ENCODE measurements around the gene BBS10. TPM values are rescaled to one million over a fixed set of nuclear protein-coding genes. Genes with fewer than 3 reads are reported as not detected.
A peak's percentile ranks its signal among the peaks of the same experiment; 100 is the strongest.

Gene BBS10
- total RNA-seq, 1 experiment from 2014 or later, result 7.5 TPM

- ATAC-seq, result peak; percentile 50
- peaks cover 3% of the 10 kb centered on the region; the same call in 1 of the 2 replicates for H3K4me1 ChIP-seq (ENCODE audit: insufficient read depth, low read length)
- no peaks in the 10 kb centered on the region for H4K20me1 ChIP-seq (ENCODE audit: low read length)
- intact Hi-C loops (cut with micrococcal nuclease), result no loop called here
- peak; percentile 26 for DNase-seq
- ChIA-PET CTCF (no interaction called here), POLR2A (ENCODE audit: unreplicated experiment) (interaction anchor here (0.7 kb wide), 1 partner anchor 179 kb away, joined by 3 read pairs; no protein-coding TSS in a partner anchor)
- no peak for TF ChIP-seq EZH2 (IDR thresholded peaks at IDR 0.05; ENCODE audit: low read length, unreplicated experiment)
- TF ChIP-seq, protein P1, sequence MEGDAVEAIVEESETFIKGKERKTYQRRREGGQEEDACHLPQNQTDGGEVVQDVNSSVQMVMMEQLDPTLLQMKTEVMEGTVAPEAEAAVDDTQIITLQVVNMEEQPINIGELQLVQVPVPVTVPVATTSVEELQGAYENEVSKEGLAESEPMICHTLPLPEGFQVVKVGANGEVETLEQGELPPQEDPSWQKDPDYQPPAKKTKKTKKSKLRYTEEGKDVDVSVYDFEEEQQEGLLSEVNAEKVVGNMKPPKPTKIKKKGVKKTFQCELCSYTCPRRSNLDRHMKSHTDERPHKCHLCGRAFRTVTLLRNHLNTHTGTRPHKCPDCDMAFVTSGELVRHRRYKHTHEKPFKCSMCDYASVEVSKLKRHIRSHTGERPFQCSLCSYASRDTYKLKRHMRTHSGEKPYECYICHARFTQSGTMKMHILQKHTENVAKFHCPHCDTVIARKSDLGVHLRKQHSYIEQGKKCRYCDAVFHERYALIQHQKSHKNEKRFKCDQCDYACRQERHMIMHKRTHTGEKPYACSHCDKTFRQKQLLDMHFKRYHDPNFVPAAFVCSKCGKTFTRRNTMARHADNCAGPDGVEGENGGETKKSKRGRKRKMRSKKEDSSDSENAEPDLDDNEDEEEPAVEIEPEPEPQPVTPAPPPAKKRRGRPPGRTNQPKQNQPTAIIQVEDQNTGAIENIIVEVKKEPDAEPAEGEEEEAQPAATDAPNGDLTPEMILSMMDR (conservative IDR thresholded peaks at IDR 0.05; ENCODE audit: low read depth, low read length), result no peak
- no peak for TF ChIP-seq EZH2phosphoT487 (IDR thresholded peaks at IDR 0.05; ENCODE audit: borderline replicate concordance, low read length)
- H3K27ac ChIP-seq (ENCODE audit: low read length), result no peak overlapping the region
- H3F3A ChIP-seq (ENCODE audit: low read length, unreplicated experiment), result no peaks in the 10 kb centered on the region
- no TSS peak for BruUV-seq (replicated peaks)
- H3K4me2 ChIP-seq (ENCODE audit: low read length), result no peak overlapping the region
- no peak overlapping the region for H2AFZ ChIP-seq (ENCODE audit: low read length)
- no peaks in the 10 kb centered on the region for H3K36me3 ChIP-seq (ENCODE audit: low read depth, low read length)
- H3K79me2 ChIP-seq (ENCODE audit: low read length), result no peaks in the 10 kb centered on the region
- no peak overlapping the region for H3K9ac ChIP-seq (ENCODE audit: low read length)
- no peak overlapping the region for H3K4me3 ChIP-seq (ENCODE audit: low read length)
- no peaks in the 10 kb centered on the region for H3K9me2 ChIP-seq (replicated peaks; ENCODE audit: low read length)
- H3K9me3 ChIP-seq (ENCODE audit: low read length), result no peaks in the 10 kb centered on the region
- no peaks in the 10 kb centered on the region for H3K27me3 ChIP-seq (ENCODE audit: low read length)
These were observed 48.5 kb downstream of the BBS10 start for GRCh38 chr12:76299536-76300296.

Other genes with a start within 250 kb of the BBS10 start
- gene OSBPL8, start 211.4 kb upstream of the BBS10 start, total RNA-seq (2014; rRNA removed), result 28.5 and 42.6 TPM in 2 replicates

Measured in PC-3 (cell line).